Keratinocyte (primary cell): ENCODE measurements around the gene CCDC116.

Experiments
- CTCF ChIP-seq, 3 experiments: IDR thresholded peaks in 1 of 3; conservative IDR thresholded peaks in 1 of 3; optimal IDR thresholded peaks in 1 of 3; 2 replicates in 2 of 3; 3 replicates in 1 of 3; pipeline versions ENCODE3 to v1.5.1; 2011; ENCODE audit warnings: low read length in 3 of 3, mild to moderate bottlenecking in 3 of 3, moderate library complexity in 2 of 3, control low read depth in 1 of 3, inconsistent platforms in 1 of 3; ENCODE audit not compliant: insufficient read depth in 2 of 3; ENCODE audit errors: extremely low read depth in 1 of 3
- EZH2 ChIP-seq: IDR thresholded peaks from one replicate; pipeline ENCODE4 v1.6.1; 2012; ENCODE audit warnings: inconsistent platforms, mild to moderate bottlenecking, low read length, moderate library complexity

- TF ChIP-seq CTCF (optimal IDR thresholded peaks at IDR 0.05 in 1 of 3, IDR thresholded peaks at IDR 0.05 in 1 of 3, conservative IDR thresholded peaks at IDR 0.05 in 1 of 3; ENCODE audit: extremely low read depth in 1 of 3, insufficient read depth in 2 of 3, low read length in 3 of 3), result peak; percentile 31 to 54 (median 45)
- no peak for TF ChIP-seq EZH2
These were observed 38.9 kb upstream of the CCDC116 start for GRCh38 chr22:21593406-21594232.
